PC-3 (cell line): Measurements from ENCODE around the gene FOXD2. TPM values are rescaled to one million over a fixed set of nuclear protein-coding genes. Genes with fewer than 3 reads are reported as not detected.

Source experiments
- ATAC-seq: fragments of 200-7000 bp; cut with Tn5 transposase; 2 replicates; pipeline ENCODE4 v1.9.1; 2020; ENCODE audit warnings: mild to moderate bottlenecking, moderate library complexity
- Bru-seq: library from RNA; stranded (reverse); fragments of 400-500 nt; gene quantifications from one replicate; lab custom pipeline; 2021; lab: Mats Ljungman, UMichigan
- BruChase-seq, 2 experiments: library from RNA; stranded (reverse); fragments of 400-500 nt; gene quantifications; one replicate each; lab custom pipeline; 2021; lab: Mats Ljungman, UMichigan
- BruUV-seq: library from RNA; stranded (reverse); fragments of 400-500 nt; replicated peaks from 2 replicates; lab custom pipeline; 2021; lab: Mats Ljungman, UMichigan
- CTCF ChIA-PET: fragments of 300-600 bp; sonication (Branson Sonifier 250); formaldehyde crosslinking; loops from one replicate; lab custom pipeline; 2022; ENCODE audit warnings: antibody characterized with exemption; lab: Charles Lee
- POLR2A ChIA-PET: fragments of 300-600 bp; sonication (Branson Sonifier 250); formaldehyde crosslinking; loops from one replicate; lab custom pipeline; 2022; ENCODE audit warnings: antibody characterized with exemption; ENCODE audit not compliant: unreplicated experiment; lab: Charles Lee
- DNase-seq: peaks from one replicate; pipeline ENCODE4 v3.0.0-alpha.2; 2015
- H2AFZ ChIP-seq: fragments of 300-600 bp; sonication (generic); 2 replicates; pipeline ENCODE4 v1.6.0; 2016; ENCODE audit warnings: antibody characterized with exemption, low read length
- H3F3A ChIP-seq: fragments of 300-600 bp; sonication (generic); one replicate; pipeline ENCODE4 v1.6.0; 2017; ENCODE audit warnings: antibody characterized with exemption, low read length, control low read depth, mild to moderate bottlenecking; ENCODE audit not compliant: unreplicated experiment
- H3K27ac ChIP-seq: fragments of 300-600 bp; sonication (generic); 2 replicates; pipeline ENCODE4 v1.5.1; 2016; ENCODE audit warnings: mild to moderate bottlenecking, low read length
- H3K27me3 ChIP-seq: fragments of 300-600 bp; sonication (generic); 2 replicates; pipeline ENCODE4 v1.6.1; 2016; ENCODE audit warnings: low read length, mixed read lengths
- H3K36me3 ChIP-seq: fragments of 300-600 bp; sonication (generic); 2 replicates; pipeline ENCODE4 v1.6.1; 2016; ENCODE audit warnings: low read depth, mixed run types, low read length, mixed read lengths
- H3K4me1 ChIP-seq: fragments of 300-600 bp; sonication (generic); 2 replicates; pipeline ENCODE4 v1.5.1; 2016; ENCODE audit warnings: low read length; ENCODE audit not compliant: insufficient read depth
- H3K4me2 ChIP-seq: fragments of 300-600 bp; sonication (generic); 2 replicates; pipeline ENCODE4 v1.6.0; 2016; ENCODE audit warnings: low read length
- H3K4me3 ChIP-seq: fragments of 300-600 bp; sonication (generic); 2 replicates; pipeline ENCODE4 v1.5.1; 2016; ENCODE audit warnings: mild to moderate bottlenecking, low read length, mixed read lengths
- H3K79me2 ChIP-seq: fragments of 300-600 bp; sonication (generic); 2 replicates; pipeline ENCODE4 v1.6.1; 2017; ENCODE audit warnings: low read length, mixed read lengths
- H3K9ac ChIP-seq: fragments of 300-600 bp; sonication (generic); 2 replicates; pipeline ENCODE4 v1.6.0; 2016; ENCODE audit warnings: mild to moderate bottlenecking, low read length
- H3K9me2 ChIP-seq: fragments of 300-600 bp; sonication (generic); replicated peaks from 2 replicates; pipeline ENCODE4 v1.6.1; 2016; ENCODE audit warnings: mixed run types, low read length, mixed read lengths
- H3K9me3 ChIP-seq: fragments of 300-600 bp; sonication (generic); 2 replicates; pipeline ENCODE4 v1.6.1; 2016; ENCODE audit warnings: low read length, mixed read lengths
- H4K20me1 ChIP-seq: fragments of 300-600 bp; sonication (generic); 2 replicates; pipeline ENCODE4 v1.6.1; 2016; ENCODE audit warnings: low read length, mixed read lengths
- CTCF ChIP-seq: fragments of 300-600 bp; sonication (generic); conservative IDR thresholded peaks from 2 replicates; pipeline ENCODE4 v1.5.1; 2017; ENCODE audit warnings: antibody characterized with exemption, low read depth, mild to moderate bottlenecking, low read length
- EZH2 ChIP-seq: fragments of 300-600 bp; sonication (generic); IDR thresholded peaks from one replicate; pipeline ENCODE4 v1.6.1; 2017; ENCODE audit warnings: antibody characterized with exemption, mild to moderate bottlenecking, low read length; ENCODE audit not compliant: unreplicated experiment
- EZH2phosphoT487 ChIP-seq: fragments of 300-600 bp; sonication (generic); IDR thresholded peaks from 2 replicates; pipeline ENCODE4 v1.6.1; 2018; ENCODE audit warnings: mild to moderate bottlenecking, antibody characterized with exemption, low read length, borderline replicate concordance
- intact Hi-C: fragments of 100-400 bp; cut with micrococcal nuclease; formaldehyde crosslinking; loops from 2 replicates; pipeline ENCODE4 v1.9.0; 2023
- long read RNA-seq: library from polyadenylated mRNA; unstranded; transcript quantifications from one replicate; pipeline ENCODE4 v2.0.0, GENCODE V29; 2021; ENCODE audit not compliant: unreplicated experiment
- total RNA-seq: library from RNA; depleted of rRNA; stranded (reverse); fragments of >200 nt; gene quantifications from 2 replicates; pipeline ENCODE4 v1.2.3, GENCODE V29; 2014; rRNA removed

The FOXD2 gene
- 0.80 and 0.86 TPM in 2 replicates for total RNA-seq
- Bru-seq, nascent RNA = percentile 31 among the genes with signal in this experiment
- BruChase-seq, experiment 1, labeled RNA remaining after a 6-hour chase = percentile 22 among the genes with signal in this experiment
- percentile 28 among the genes with signal in this experiment for BruChase-seq, experiment 2, labeled RNA remaining after a 2-hour chase
- long read RNA-seq, full-length matches to known transcripts = 5 of 5 reads
- long read RNA-seq, partial matches to known transcripts = 0 of 5 reads
- long read RNA-seq, other reads (novel, unspliced or antisense) = 0 of 5 reads

- peak within 1 kb of the TSS; percentile 71 for H3K9ac ChIP-seq
- peak within 1 kb of the TSS; percentile 77 for H2AFZ ChIP-seq
- H3K9me2 ChIP-seq = no peaks in the 10 kb centered on the region
- H3K27ac ChIP-seq = no peak within 1 kb of the TSS
- no peaks in the 10 kb centered on the region for H3F3A ChIP-seq
- H3K4me3 ChIP-seq = peak within 1 kb of the TSS; percentile 77
- peak; percentile 82 for ATAC-seq
- DNase-seq = peak; percentile 86
- no peaks in the 10 kb centered on the region for H3K27me3 ChIP-seq
- no peaks in the 10 kb centered on the region for H4K20me1 ChIP-seq
- no peaks in the 10 kb centered on the region for H3K9me3 ChIP-seq
- no peaks in the 10 kb centered on the region for H3K36me3 ChIP-seq
- peak within 1 kb of the TSS; percentile 94 for H3K4me2 ChIP-seq
- no TSS peak for BruUV-seq
- CTCF ChIA-PET = interaction anchor here (0.6 to 2.6 kb wide), 22 partner anchors 11 to 580 kb away, joined by 3 to 29 read pairs (median 7); partner anchors contain the start of genes CMPK1 and STIL
- no peaks in the 10 kb centered on the region for H3K79me2 ChIP-seq
- POLR2A ChIA-PET = interaction anchor here (0.6 kb wide), 2 partner anchors 13 to 104 kb away, joined by 5 to 8 read pairs; partner anchors contain the start of gene CMPK1
- intact Hi-C loops = loop anchor here (1.0 to 10.0 kb wide), 4 partner anchors 127 to 490 kb away; no protein-coding TSS in a partner anchor
- TF ChIP-seq CTCF (peak; percentile 75), EZH2 (no peak), EZH2phosphoT487 (no peak)
- peaks cover 12% of the 10 kb centered on the region; the same call in 1 of the 2 replicates for H3K4me1 ChIP-seq
Observed at GRCh38 chr1:47437447-47438164, at the start of gene FOXD2. FOXD2 (plus strand) TSS chr1:47438044; CDS start chr1:47438136, 92 bp downstream.

GRCh38 chr1:47388891-47389238, 49.0 kb upstream of the FOXD2 start:
- Histone ChIP-seq H3K9me2 (no peaks in the 10 kb centered on the region), H3K9ac (no peak overlapping the region), H3K4me1 (peaks cover 6% of the 10 kb centered on the region; the same call in 1 of the 2 replicates), H3K4me3 (no peak overlapping the region), H3K9me3 (no peaks in the 10 kb centered on the region), H3F3A (no peaks in the 10 kb centered on the region), H3K27ac (no peak overlapping the region), H2AFZ (no peak overlapping the region), H4K20me1 (no peaks in the 10 kb centered on the region), H3K4me2 (no peak overlapping the region), H3K79me2 (no peaks in the 10 kb centered on the region), H3K27me3 (no peaks in the 10 kb centered on the region), H3K36me3 (no peaks in the 10 kb centered on the region)
- intact Hi-C loops = loop anchor here (1.0 kb wide), 2 partner anchors 35 to 337 kb away; no protein-coding TSS in a partner anchor
- DNase-seq = peak; percentile 74
- CTCF ChIA-PET = interaction anchor here (1.4 to 2.2 kb wide), 3 partner anchors 49 to 337 kb away, joined by 4 to 17 read pairs (median 9); partner anchors contain the start of gene FOXD2
- no TSS peak for BruUV-seq
- POLR2A ChIA-PET = interaction anchor here (0.6 kb wide), 1 partner anchor 74 kb away, joined by 4 read pairs; no protein-coding TSS in a partner anchor
- peak; percentile 86 for ATAC-seq
- TF ChIP-seq EZH2phosphoT487 (no peak), CTCF (peak; percentile 82), EZH2 (no peak)
